Kidney (tissue), 14 donors: ENCODE data around the gene STOX2. TPM values are rescaled to one million over a fixed set of nuclear protein-coding genes. Genes with fewer than 3 reads are reported as not detected.

ENCODE experiments used
- DNase-seq, 5 donors: peaks; one replicate each; pipeline ENCODE4 v3.0.0-alpha.2; 2013 to 2020
- FAIRE-seq: peaks from 2 replicates; lab custom pipeline; 2012; peaks lifted over from hg19 to GRCh38; lab: Jason Lieb, UNC
- H3K27ac ChIP-seq, 2 donors: one replicate each; pipeline ENCODE4 v1.7.0; 2013; ENCODE audit warnings: low read depth in 2 of 2, low read length in 2 of 2, inconsistent platforms in 1 of 2
- H3K27me3 ChIP-seq: one replicate; pipeline ENCODE4 v1.7.1; 2013; ENCODE audit warnings: low read length, inconsistent platforms; ENCODE audit not compliant: control insufficient read depth, insufficient read depth
- H3K36me3 ChIP-seq, 3 donors: one replicate each; pipeline versions ENCODE4 v1.7.0 to v1.7.1; 2013; ENCODE audit warnings: low read length in 3 of 3, control low read depth in 1 of 3, inconsistent platforms in 1 of 3; ENCODE audit not compliant: insufficient read depth in 3 of 3, control insufficient read depth in 2 of 3
- H3K4me1 ChIP-seq, 3 donors: one replicate each; pipeline versions ENCODE4 v1.7.0 to v1.7.1; 2013; ENCODE audit warnings: low read length in 3 of 3, inconsistent platforms in 1 of 3, low read depth in 1 of 3; ENCODE audit not compliant: control insufficient read depth in 2 of 3, insufficient read depth in 2 of 3
- H3K4me3 ChIP-seq, 3 donors: one replicate each; pipeline versions ENCODE4 v1.7.0 to v1.8.1; 2013; ENCODE audit warnings: low read length in 3 of 3, control low read depth in 1 of 3, inconsistent platforms in 1 of 3
- H3K9ac ChIP-seq, 3 donors: one replicate each; pipeline versions ENCODE4 v1.7.0 to v1.7.1; 2013; ENCODE audit warnings: low read length in 3 of 3, control low read depth in 1 of 3, inconsistent platforms in 1 of 3
- H3K9me3 ChIP-seq, 3 donors: one replicate each; pipeline versions ENCODE4 v1.7.0 to v1.7.1; 2013; ENCODE audit warnings: low read length in 3 of 3, control low read depth in 1 of 3, inconsistent platforms in 1 of 3; ENCODE audit not compliant: control insufficient read depth in 2 of 3, insufficient read depth in 1 of 3
- CTCF ChIP-seq: IDR thresholded peaks from 3 replicates; pipeline ENCODE4 v1.5.1; 2012; ENCODE audit warnings: mild to moderate bottlenecking, moderate library complexity, borderline replicate concordance; ENCODE audit not compliant: insufficient read depth; ENCODE audit errors: extremely low read depth
- intact Hi-C: fragments of 100-400 bp; cut with DNase I; formaldehyde crosslinking; loops from one replicate; pipeline ENCODE4 v1.11.1; 2022
- polyA plus RNA-seq: library from polyadenylated mRNA; stranded (reverse); fragments of 350-450 nt; fragmentation: Illumina TruSeq; extraction: RNeasy Lipid Tissue Mini Kit (QIAGEN cat#74804); gene quantifications from one replicate; pipeline ENCODE4 v1.2.3, GENCODE V29; 2014; ENCODE audit warnings: low read depth, low replicate concordance; ENCODE audit not compliant: insufficient read depth
- total RNA-seq: library from RNA; stranded (reverse); fragmentation: NEBNext Ultra II Directional; extraction: Animal tissue kit (Norgen Biotek cat#: 25700); gene quantifications from one replicate; pipeline ENCODE4 v1.2.1, GENCODE V29; 2021
- donor health status: control.
- donor health status: control.
- donor health status: control.
- donor health status: control.
- donor health status: control.
- donor health status: DM: yes; HTN: yes; CAD: no.
- donor health status: Normal renal cell carcinoma (clear cell type).

The STOX2 gene
- total and polyA plus RNA-seq, 2 donors from 2014 or later = 0.69 to 31.8 TPM

DNA sequence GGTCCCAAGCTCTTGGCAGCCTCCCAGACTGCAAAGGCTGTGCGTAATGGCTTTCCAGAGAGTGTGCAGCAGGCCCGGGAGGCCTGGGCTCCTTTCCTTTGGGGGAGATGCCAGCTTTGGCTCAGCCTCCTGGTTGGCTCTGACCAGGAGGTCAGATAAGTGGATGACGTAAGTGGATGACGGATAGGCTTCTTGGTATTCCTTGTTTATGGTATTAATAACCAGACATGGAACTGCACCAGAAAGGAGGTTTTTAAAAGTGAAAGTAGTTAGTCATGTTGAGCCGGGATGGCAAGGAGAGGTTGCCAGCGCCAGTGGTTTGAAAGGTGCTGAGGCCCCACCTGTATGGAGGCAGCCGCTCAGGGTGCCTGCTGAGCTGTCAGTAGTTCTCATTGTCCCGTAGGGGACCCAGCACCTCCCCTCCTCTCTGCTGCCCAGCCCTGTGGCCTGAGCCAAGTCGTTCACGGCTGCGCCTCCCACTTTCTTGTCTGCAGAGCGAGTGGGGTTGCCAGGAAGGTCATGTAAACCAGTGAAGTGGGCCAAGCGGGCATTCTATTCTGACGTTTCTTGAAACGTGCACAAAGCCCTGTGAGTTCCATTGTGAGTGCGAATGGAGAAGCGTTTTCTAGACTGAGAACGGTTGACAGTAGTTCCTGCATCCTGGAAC is 28.7 kb upstream of the STOX2 start:
- no peaks in the 10 kb centered on the region for H3K36me3 ChIP-seq
- H3K4me1 ChIP-seq = peaks cover 0 to 3% (median 0%) of the 10 kb centered on the region in 3 donors
- H3K9me3 ChIP-seq = no peaks in the 10 kb centered on the region
- peak overlapping the region; percentile 51 to 77 for H3K27ac ChIP-seq
- intact Hi-C loops = no loop called here
- H3K4me3 ChIP-seq = peak overlapping the region in 2 of 3 donors; percentile 68 to 70
- H3K9ac ChIP-seq = peak overlapping the region in 1 of 3 donors; percentile 62
- DNase-seq (peak; percentile 39 to 89 (median 63)), FAIRE-seq (no peak)
- no peak for TF ChIP-seq CTCF
- no peaks in the 10 kb centered on the region for H3K27me3 ChIP-seq

- H3K9me3 ChIP-seq = no peaks in the 10 kb centered on the region
- H3K4me3 ChIP-seq = no peak overlapping the region
- peaks cover 0 to 3% (median 0%) of the 10 kb centered on the region in 3 donors for H3K4me1 ChIP-seq
- TF ChIP-seq CTCF = no peak
- no peaks in the 10 kb centered on the region for H3K36me3 ChIP-seq
- no peak overlapping the region for H3K27ac ChIP-seq
- DNase-seq = no peak
- H3K27me3 ChIP-seq = no peaks in the 10 kb centered on the region
- no peak for FAIRE-seq
- intact Hi-C loops = no loop called here
- no peak overlapping the region for H3K9ac ChIP-seq
Measured at GRCh38 chr4:183878251-183878970, 26.7 kb upstream of the STOX2 start.

DNA sequence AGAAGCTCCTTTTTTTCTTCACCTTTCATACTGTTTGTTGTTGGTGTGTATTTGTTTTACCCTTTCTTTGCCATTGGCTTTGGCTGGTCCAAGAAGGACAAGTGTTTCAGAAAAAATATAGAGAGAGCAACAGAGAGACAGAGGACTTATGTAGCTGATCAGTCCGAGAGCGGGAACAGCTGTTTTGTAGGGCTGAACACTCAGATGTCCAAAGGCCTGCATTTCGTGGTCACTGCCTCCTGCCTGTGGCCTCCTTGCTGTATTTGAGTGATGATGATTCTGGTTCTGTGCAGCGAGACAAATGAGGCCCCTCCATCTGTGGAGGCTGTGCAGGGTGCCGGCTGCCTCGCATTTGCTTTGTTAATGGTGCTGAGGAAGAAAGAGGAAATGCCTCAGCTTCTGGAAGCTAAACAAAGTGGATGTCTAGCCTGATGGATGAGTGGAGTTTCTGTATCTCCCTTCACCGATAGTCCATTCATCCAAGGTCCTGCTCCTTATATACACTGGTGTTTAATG is 19.8 kb upstream of the STOX2 start:
- Histone ChIP-seq H3K4me3 (no peak overlapping the region), H3K9me3 (no peaks in the 10 kb centered on the region), H3K36me3 (no peaks in the 10 kb centered on the region), H3K4me1 (no peaks in the 10 kb centered on the region), H3K27me3 (no peaks in the 10 kb centered on the region), H3K9ac (no peak overlapping the region), H3K27ac (no peak overlapping the region)
- FAIRE-seq = no peak
- intact Hi-C loops = no loop called here
- TF ChIP-seq CTCF = no peak
- no peak for DNase-seq
